K562 (cell line): ENCODE measurements around the gene PPM1G. TPM values are rescaled to one million over a fixed set of nuclear protein-coding genes. Genes with fewer than 3 reads are reported as not detected.

ENCODE experiments used
- ATF1 ChIP-seq, 2 experiments: fragments of 450-650 bp in 1 of 2; IDR thresholded peaks; 2 replicates each; pipeline ENCODE4 v1.6.1; 2016; ENCODE audit warnings: missing compliant biosample characterization in 1 of 2, missing genetic modification characterization in 1 of 2
- CREB3 ChIP-seq: fragments of 450-650 bp; conservative IDR thresholded peaks from 2 replicates; pipeline ENCODE4 v1.6.1; 2016; ENCODE audit warnings: missing genetic modification characterization, low read depth, mild to moderate bottlenecking, missing compliant biosample characterization, moderate library complexity
- CREM ChIP-seq: IDR thresholded peaks from 2 replicates; pipeline ENCODE4 v1.6.1; 2014; ENCODE audit warnings: antibody characterized with exemption, low read depth
- ELF1 ChIP-seq: fragments of 200-800 bp; sonication (Bioruptor generic); IDR thresholded peaks from 2 replicates; pipeline ENCODE4 v1.6.1; 2016; ENCODE audit warnings: missing genetic modification characterization, missing compliant biosample characterization
- HES1 ChIP-seq: fragments of 450-650 bp; IDR thresholded peaks from 2 replicates; pipeline ENCODE4 v1.6.1; 2016; ENCODE audit warnings: low read depth, mild to moderate bottlenecking, moderate library complexity
- HNRNPLL ChIP-seq: fragments of 200-400 bp; formaldehyde crosslinking; IDR thresholded peaks from 2 replicates; pipeline ENCODE4 v1.6.1; 2017; ENCODE audit warnings: low read length, low read depth, mild to moderate bottlenecking; ENCODE audit not compliant: poor library complexity, severe bottlenecking
- HOMEZ ChIP-seq: fragments of 250-450 bp; sonication (Bioruptor Pico); IDR thresholded peaks from 2 replicates; pipeline ENCODE4 v1.4.0; 2020; ENCODE audit warnings: mild to moderate bottlenecking, moderate library complexity
- ILK ChIP-seq: fragments of 450-650 bp; IDR thresholded peaks from 2 replicates; pipeline ENCODE4 v1.6.1; 2016; ENCODE audit warnings: missing genetic modification characterization, low read depth, mild to moderate bottlenecking, missing compliant biosample characterization, moderate library complexity, borderline replicate concordance
- KAT2B ChIP-seq: IDR thresholded peaks from one replicate; pipeline ENCODE4 v1.6.1; 2012; ENCODE audit warnings: low read depth, mild to moderate bottlenecking, control low read depth, inconsistent platforms, low read length, moderate library complexity
- PHTF2 ChIP-seq: fragments of 250-450 bp; sonication (Bioruptor Pico); IDR thresholded peaks from 2 replicates; pipeline ENCODE4 v1.5.0; 2021; ENCODE audit warnings: mild to moderate bottlenecking
- RNF2 ChIP-seq: sonication (generic); IDR thresholded peaks from 2 replicates; pipeline ENCODE4 v1.6.1; 2016
- SMAD1 ChIP-seq: fragments of 150-350 bp; IDR thresholded peaks from 2 replicates; pipeline ENCODE4 v1.6.1; 2014; ENCODE audit warnings: low read length, low read depth; ENCODE audit not compliant: partially characterized antibody
- ZBTB8A ChIP-seq: fragments of 450-650 bp; IDR thresholded peaks from 2 replicates; pipeline ENCODE4 v1.6.1; 2018; ENCODE audit warnings: mild to moderate bottlenecking, moderate library complexity; ENCODE audit not compliant: partially characterized antibody
- ZKSCAN3 ChIP-seq: fragments of 250-450 bp; sonication (Bioruptor Pico); IDR thresholded peaks from 2 replicates; pipeline ENCODE4 v1.4.0; 2020
- ZNF384 ChIP-seq: IDR thresholded peaks from 2 replicates; pipeline ENCODE4 v1.6.1; 2012; ENCODE audit warnings: low read depth, low read length, improper control_type of control experiment
- polyA plus RNA-seq, 8 experiments: library from polyadenylated mRNA; depleted of rRNA in 4 of 8; stranded (reverse) in 5 of 8; unstranded in 3 of 8; fragments of >200 nt; fragmentation: Nextera tagmentation in 2 of 8; fragmentation: Illumina TruSeq in 1 of 8; extraction: Ambion mirVana in 2 of 8; extraction: Trizol in 1 of 8; gene quantifications; 2 replicates each; pipeline versions ENCODE4 v1.2.1 to v1.2.3, GENCODE V29; 2011 to 2014; ENCODE audit warnings: inconsistent platforms in 1 of 8, missing spikeins in 1 of 8
- total RNA-seq, 7 experiments: library from RNA; depleted of rRNA in 6 of 7; stranded (reverse); fragments of >200 nt in 6 of 7; fragmentation: Illumina TruSeq in 2 of 7; extraction: Trizol in 2 of 7; gene quantifications; 2 replicates each; pipeline versions ENCODE4 v1.2.1 to v1.2.3, GENCODE V29; 2011 to 2021; ENCODE audit warnings: low replicate concordance in 1 of 7
- TF ChIP-seq, protein P1 (sequence below): fragments of 250-450 bp; sonication (Bioruptor Pico); IDR thresholded peaks from 2 replicates; pipeline ENCODE4 v1.8.0; 2022; ENCODE audit warnings: inconsistent platforms, mild to moderate bottlenecking, moderate library complexity, borderline replicate concordance
- TF ChIP-seq, protein P2 (sequence below): fragments of 250-450 bp; sonication (Bioruptor Pico); IDR thresholded peaks from 2 replicates; pipeline ENCODE4 v1.4.0; 2020

PPM1G gene
- total and polyA plus RNA-seq, 9 of the 15 experiments (the other 6 are each of a cell fraction or from before 2014, with no cell fraction given) = 61.7 to 230 (median 153) TPM

DNA sequence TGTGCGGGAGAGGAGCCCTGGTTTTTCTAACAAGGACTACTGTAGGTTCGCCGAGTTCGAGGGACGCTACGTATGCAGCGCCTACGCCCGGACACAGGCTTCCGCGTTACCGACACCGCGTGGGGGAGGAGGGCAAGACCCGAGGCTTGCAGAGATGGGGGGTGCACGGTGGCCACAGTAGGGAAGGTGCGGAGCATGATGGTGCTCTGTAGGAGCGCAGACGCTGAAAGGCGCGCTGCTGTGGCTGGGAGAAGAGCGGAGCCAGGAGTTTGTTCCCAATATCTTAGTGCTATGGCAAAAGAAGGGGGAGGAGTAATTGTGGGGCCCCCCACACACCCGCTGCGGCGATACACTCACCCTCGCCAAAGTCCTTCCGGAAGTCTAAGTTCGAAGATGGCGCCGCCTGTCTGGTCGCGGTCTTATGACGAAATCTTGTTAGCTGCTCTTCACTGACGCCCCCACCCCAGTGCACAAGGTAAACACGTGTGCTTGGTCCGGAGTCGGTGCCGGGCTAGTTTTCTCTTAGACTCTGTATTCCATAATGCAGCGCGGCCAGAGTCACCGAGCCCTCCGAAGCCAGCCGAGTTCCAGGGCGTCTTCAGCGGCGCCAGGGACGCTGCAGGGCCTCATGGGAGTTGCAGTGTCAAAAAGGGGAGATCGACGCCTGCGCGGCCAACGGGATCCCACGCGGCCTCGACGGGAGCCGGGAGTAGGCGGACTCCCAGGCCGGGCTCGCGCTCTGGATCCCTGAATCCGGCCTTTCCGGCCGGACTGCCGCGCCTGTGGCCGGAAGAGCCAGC, 52.8 kb downstream of the PPM1G start, which contains the start of gene GTF3C2 (continued):
- TF ChIP-seq SMAD1 (no peak), HOMEZ (CRISPR knock-in tag) (no peak), ZKSCAN3 (no peak), ELF1 (peak; percentile 91), HES1 (no peak), KAT2B (no peak), ZBTB8A (no peak), RNF2 (no peak; the same call in 1 of the 2 replicates), HNRNPLL (peak; percentile 99), CREB3 (tag) (no peak), CREM (peak; percentile 98), PHTF2 (CRISPR knock-in tag) (no peak), ATF1 (CRISPR knock-in tag; IDR thresholded peaks at IDR 0.05) (peak; percentile 80), ATF1 (tag; IDR thresholded peaks at IDR 0.05) (peak; percentile 99), ZNF384 (no peak; the same call in 1 of the 2 replicates), ILK (tag) (no peak)
- TF ChIP-seq, protein P1, sequence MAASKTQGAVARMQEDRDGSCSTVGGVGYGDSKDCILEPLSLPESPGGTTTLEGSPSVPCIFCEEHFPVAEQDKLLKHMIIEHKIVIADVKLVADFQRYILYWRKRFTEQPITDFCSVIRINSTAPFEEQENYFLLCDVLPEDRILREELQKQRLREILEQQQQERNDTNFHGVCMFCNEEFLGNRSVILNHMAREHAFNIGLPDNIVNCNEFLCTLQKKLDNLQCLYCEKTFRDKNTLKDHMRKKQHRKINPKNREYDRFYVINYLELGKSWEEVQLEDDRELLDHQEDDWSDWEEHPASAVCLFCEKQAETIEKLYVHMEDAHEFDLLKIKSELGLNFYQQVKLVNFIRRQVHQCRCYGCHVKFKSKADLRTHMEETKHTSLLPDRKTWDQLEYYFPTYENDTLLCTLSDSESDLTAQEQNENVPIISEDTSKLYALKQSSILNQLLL (CRISPR knock-in tag) = no peak
- TF ChIP-seq, protein P2, sequence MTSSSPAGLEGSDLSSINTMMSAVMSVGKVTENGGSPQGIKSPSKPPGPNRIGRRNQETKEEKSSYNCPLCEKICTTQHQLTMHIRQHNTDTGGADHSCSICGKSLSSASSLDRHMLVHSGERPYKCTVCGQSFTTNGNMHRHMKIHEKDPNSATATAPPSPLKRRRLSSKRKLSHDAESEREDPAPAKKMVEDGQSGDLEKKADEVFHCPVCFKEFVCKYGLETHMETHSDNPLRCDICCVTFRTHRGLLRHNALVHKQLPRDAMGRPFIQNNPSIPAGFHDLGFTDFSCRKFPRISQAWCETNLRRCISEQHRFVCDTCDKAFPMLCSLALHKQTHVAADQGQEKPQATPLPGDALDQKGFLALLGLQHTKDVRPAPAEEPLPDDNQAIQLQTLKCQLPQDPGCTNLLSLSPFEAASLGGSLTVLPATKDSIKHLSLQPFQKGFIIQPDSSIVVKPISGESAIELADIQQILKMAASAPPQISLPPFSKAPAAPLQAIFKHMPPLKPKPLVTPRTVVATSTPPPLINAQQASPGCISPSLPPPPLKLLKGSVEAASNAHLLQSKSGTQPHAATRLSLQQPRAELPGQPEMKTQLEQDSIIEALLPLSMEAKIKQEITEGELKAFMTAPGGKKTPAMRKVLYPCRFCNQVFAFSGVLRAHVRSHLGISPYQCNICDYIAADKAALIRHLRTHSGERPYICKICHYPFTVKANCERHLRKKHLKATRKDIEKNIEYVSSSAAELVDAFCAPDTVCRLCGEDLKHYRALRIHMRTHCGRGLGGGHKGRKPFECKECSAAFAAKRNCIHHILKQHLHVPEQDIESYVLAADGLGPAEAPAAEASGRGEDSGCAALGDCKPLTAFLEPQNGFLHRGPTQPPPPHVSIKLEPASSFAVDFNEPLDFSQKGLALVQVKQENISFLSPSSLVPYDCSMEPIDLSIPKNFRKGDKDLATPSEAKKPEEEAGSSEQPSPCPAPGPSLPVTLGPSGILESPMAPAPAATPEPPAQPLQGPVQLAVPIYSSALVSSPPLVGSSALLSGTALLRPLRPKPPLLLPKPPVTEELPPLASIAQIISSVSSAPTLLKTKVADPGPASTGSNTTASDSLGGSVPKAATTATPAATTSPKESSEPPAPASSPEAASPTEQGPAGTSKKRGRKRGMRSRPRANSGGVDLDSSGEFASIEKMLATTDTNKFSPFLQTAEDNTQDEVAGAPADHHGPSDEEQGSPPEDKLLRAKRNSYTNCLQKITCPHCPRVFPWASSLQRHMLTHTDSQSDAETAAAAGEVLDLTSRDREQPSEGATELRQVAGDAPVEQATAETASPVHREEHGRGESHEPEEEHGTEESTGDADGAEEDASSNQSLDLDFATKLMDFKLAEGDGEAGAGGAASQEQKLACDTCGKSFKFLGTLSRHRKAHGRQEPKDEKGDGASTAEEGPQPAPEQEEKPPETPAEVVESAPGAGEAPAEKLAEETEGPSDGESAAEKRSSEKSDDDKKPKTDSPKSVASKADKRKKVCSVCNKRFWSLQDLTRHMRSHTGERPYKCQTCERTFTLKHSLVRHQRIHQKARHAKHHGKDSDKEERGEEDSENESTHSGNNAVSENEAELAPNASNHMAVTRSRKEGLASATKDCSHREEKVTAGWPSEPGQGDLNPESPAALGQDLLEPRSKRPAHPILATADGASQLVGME (CRISPR knock-in tag) = no peak
